ENCODE data around the gene MYOZ3.

GRCh38 chr5:150723845-150724244, 62.8 kb downstream of the MYOZ3 start:
- TF ChIP-seq EZH2 (IDR thresholded peaks at IDR 0.05), result no peak
- no peak for TF ChIP-seq POLR2AphosphoS5 (IDR thresholded peaks at IDR 0.05; ENCODE audit: borderline replicate concordance, low read depth, low read length)

Data from SK-N-MC (cell line).